H7 (cell line): ENCODE data around the gene ACP6. TPM values are rescaled to one million over a fixed set of nuclear protein-coding genes. Genes with fewer than 3 reads are reported as not detected.
"Not testable (repeated sequence)": the region's sequence is repeated elsewhere in the genome, so short reads cannot be mapped to it uniquely, and the experiment has no call there.

Source experiments
- DNase-seq: peaks from one replicate; pipeline ENCODE4 v3.0.0; 2012
- H3K27me3 ChIP-seq: 2 replicates; pipeline ENCODE4 v1.6.0; 2011; ENCODE audit warnings: mild to moderate bottlenecking, low read length; ENCODE audit not compliant: control insufficient read depth, insufficient read depth
- H3K36me3 ChIP-seq: replicated peaks from 2 replicates; pipeline ENCODE4 v1.5.1; 2011; ENCODE audit warnings: low read length; ENCODE audit not compliant: control insufficient read depth, insufficient read depth
- H3K4me3 ChIP-seq: 2 replicates; pipeline ENCODE4 v1.5.1; 2011; ENCODE audit warnings: low read depth, mild to moderate bottlenecking, control low read depth, low read length, moderate library complexity; ENCODE audit not compliant: insufficient read depth
- total RNA-seq: library from RNA; depleted of rRNA; stranded (reverse); fragments of >200 nt; shearing (Covaris generic); gene quantifications from 2 replicates; pipeline ENCODE4 v1.2.3, GENCODE V29; 2014; rRNA removed

The ACP6 gene
- 21.0 and 38.5 TPM in 2 replicates for total RNA-seq

GRCh38 chr1:147670319-147671001 lies at the start of gene ACP6:
Gene ACP6, minus strand, starts transcription at chr1:147670524. Its CDS starts 476 bp downstream, at chr1:147670048.
- peak within 1 kb of the TSS; percentile 79 for H3K4me3 ChIP-seq

GRCh38 chr1:147719711-147720225 lies 49.4 kb upstream of the ACP6 start:
- Histone ChIP-seq H3K4me3 (no peak overlapping the region), H3K27me3 (no peaks in the 10 kb centered on the region; the same call in 1 of the 2 replicates), H3K36me3 (no peaks in the 10 kb centered on the region)
- no peak for DNase-seq

More at GRCh38 chr1:147670319-147671001, at the start of gene ACP6:
- no peaks in the 10 kb centered on the region for H3K27me3 ChIP-seq
- no peaks in the 10 kb centered on the region for H3K36me3 ChIP-seq
- DNase-seq, result peak; percentile 94

GRCh38 chr1:147719029-147719698 lies 48.8 kb upstream of the ACP6 start:
- Histone ChIP-seq H3K27me3 (no peaks in the 10 kb centered on the region; the same call in 1 of the 2 replicates), H3K4me3 (no peak overlapping the region), H3K36me3 (no peaks in the 10 kb centered on the region)
- DNase-seq, result no peak

- no peak for DNase-seq
- Histone ChIP-seq H3K27me3 (no peaks in the 10 kb centered on the region; the same call in 1 of the 2 replicates), H3K4me3 (no peak overlapping the region), H3K36me3 (no peaks in the 10 kb centered on the region)
Measured at GRCh38 chr1:147717706-147718097, 47.4 kb upstream of the ACP6 start.

GRCh38 chr1:147717051-147717705 lies 46.9 kb upstream of the ACP6 start:
- no peaks in the 10 kb centered on the region; the same call in 1 of the 2 replicates for H3K27me3 ChIP-seq
- DNase-seq, result no peak
- no peak overlapping the region for H3K4me3 ChIP-seq
- no peaks in the 10 kb centered on the region for H3K36me3 ChIP-seq

GRCh38 chr1:147712605-147713004 lies 42.3 kb upstream of the ACP6 start:
- H3K36me3 ChIP-seq, result no peaks in the 10 kb centered on the region

GRCh38 chr1:147700042-147701006 lies 30.0 kb upstream of the ACP6 start:
- Histone ChIP-seq H3K27me3 (no peaks in the 10 kb centered on the region; the same call in 1 of the 2 replicates), H3K4me3 (no peak overlapping the region)
- peak; percentile 65 for DNase-seq

More at GRCh38 chr1:147712605-147713004, 42.3 kb upstream of the ACP6 start:
- no peak overlapping the region for H3K4me3 ChIP-seq
- DNase-seq, result no peak
- H3K27me3 ChIP-seq, result no peaks in the 10 kb centered on the region; the same call in 1 of the 2 replicates

GRCh38 chr1:147699686-147700041 lies 29.3 kb upstream of the ACP6 start:
- Histone ChIP-seq H3K4me3 (no peak overlapping the region), H3K36me3 (no peaks in the 10 kb centered on the region), H3K27me3 (no peaks in the 10 kb centered on the region; the same call in 1 of the 2 replicates)
- no peak for DNase-seq

More at GRCh38 chr1:147700042-147701006, 30.0 kb upstream of the ACP6 start:
- H3K36me3 ChIP-seq, result no peaks in the 10 kb centered on the region

GRCh38 chr1:147683163-147683763 lies 12.9 kb upstream of the ACP6 start:
- DNase-seq, result no peak
- H3K27me3 ChIP-seq, result no peaks in the 10 kb centered on the region
- no peak overlapping the region for H3K4me3 ChIP-seq
- H3K36me3 ChIP-seq, result no peaks in the 10 kb centered on the region

GRCh38 chr1:147680608-147681235 lies 10.4 kb upstream of the ACP6 start:
- H3K27me3 ChIP-seq, H3K36me3 ChIP-seq, DNase-seq, H3K4me3 ChIP-seq: not testable (repeated sequence)

GRCh38 chr1:147677681-147678080 lies 7.4 kb upstream of the ACP6 start:
- not testable (repeated sequence) for H3K4me3 ChIP-seq, H3K36me3 ChIP-seq, H3K27me3 ChIP-seq, DNase-seq

- DNase-seq, result no peak
- H3K36me3 ChIP-seq, result no peaks in the 10 kb centered on the region
- no peaks in the 10 kb centered on the region; the same call in 1 of the 2 replicates for H3K27me3 ChIP-seq
- no peak overlapping the region for H3K4me3 ChIP-seq
Measured at GRCh38 chr1:147676311-147677085, 6.2 kb upstream of the ACP6 start.
